Large intestine (tissue), 3 donors: ENCODE measurements around the gene DIP2B. TPM values are rescaled to one million over a fixed set of nuclear protein-coding genes. Genes with fewer than 3 reads are reported as not detected.

Source experiments
- DNase-seq, 2 donors: peaks; one replicate each; pipeline versions ENCODE4 v3.0.0 to v3.0.0-alpha.2; 2013
- H3K27ac ChIP-seq: one replicate; pipeline ENCODE4 v1.5.1; 2013; ENCODE audit warnings: low read length
- H3K27me3 ChIP-seq: 2 replicates; pipeline ENCODE4 v1.6.1; 2013; ENCODE audit warnings: low read length; ENCODE audit not compliant: control insufficient read depth, insufficient read depth
- H3K36me3 ChIP-seq: 2 replicates; pipeline ENCODE4 v1.6.1; 2013; ENCODE audit warnings: low read length; ENCODE audit not compliant: control insufficient read depth, insufficient read depth
- H3K4me1 ChIP-seq: one replicate; pipeline ENCODE4 v1.6.1; 2013; ENCODE audit warnings: low read length; ENCODE audit not compliant: control insufficient read depth, insufficient read depth
- H3K4me3 ChIP-seq: one replicate; pipeline ENCODE4 v1.5.1; 2013; ENCODE audit warnings: low read length
- H3K9me3 ChIP-seq: one replicate; pipeline ENCODE4 v1.6.1; 2013; ENCODE audit warnings: mild to moderate bottlenecking, low read depth, low read length, moderate library complexity; ENCODE audit not compliant: control insufficient read depth
- WGBS: methylation state at CpG from one replicate; pipeline ENCODE4 v1.1.5; 2013; ENCODE audit warnings: low lambda C conversion rate; ENCODE audit not compliant: insufficient coverage; 5-methylcytosine and 5-hydroxymethylcytosine counted together
- polyA plus RNA-seq: library from polyadenylated mRNA; unstranded; fragments of 120-200 nt; gene quantifications from one replicate; pipeline ENCODE4 v1.2.1, GENCODE V29; 2013

DIP2B gene
- polyA plus RNA-seq, 1 donor = 18.2 TPM

- no peak for DNase-seq
- H3K27ac ChIP-seq = no peak overlapping the region
- no CpG with 5 or more reads among the region's 2 CpGs for WGBS
- peaks cover 18% of the 10 kb centered on the region for H3K4me1 ChIP-seq
- H3K36me3 ChIP-seq = no peaks in the 10 kb centered on the region
- H3K27me3 ChIP-seq = no peaks in the 10 kb centered on the region
- no peaks in the 10 kb centered on the region for H3K9me3 ChIP-seq
- H3K4me3 ChIP-seq = peak overlapping the region; percentile 85
Observed at GRCh38 chr12:50506753-50507473, 2.1 kb downstream of the DIP2B start.

DNA sequence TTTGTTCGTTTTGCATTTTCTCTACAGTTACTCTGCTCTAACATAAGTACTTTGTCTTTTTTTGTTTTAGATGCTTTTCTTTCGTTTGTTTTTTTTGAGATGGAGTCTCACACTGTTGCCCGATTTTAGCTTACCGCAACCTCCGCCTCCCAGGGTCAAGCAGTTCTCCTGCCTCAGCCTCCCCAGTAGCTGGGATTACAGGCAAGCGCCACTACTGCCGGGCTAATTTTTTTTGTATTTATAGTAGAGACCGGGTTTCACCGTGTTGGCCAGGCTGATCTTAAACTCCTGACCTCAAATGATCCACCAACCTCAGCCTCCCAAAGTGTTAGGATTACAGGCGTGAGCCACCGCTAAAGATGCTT, 2.7 kb downstream of the DIP2B start:
- WGBS = 99% methylated on average over 7 of the region's 11 CpGs
- Histone ChIP-seq H3K4me1 (peaks cover 18% of the 10 kb centered on the region), H3K27me3 (no peaks in the 10 kb centered on the region), H3K27ac (no peak overlapping the region), H3K4me3 (no peak overlapping the region), H3K9me3 (no peaks in the 10 kb centered on the region), H3K36me3 (no peaks in the 10 kb centered on the region)
- DNase-seq = no peak

DNA sequence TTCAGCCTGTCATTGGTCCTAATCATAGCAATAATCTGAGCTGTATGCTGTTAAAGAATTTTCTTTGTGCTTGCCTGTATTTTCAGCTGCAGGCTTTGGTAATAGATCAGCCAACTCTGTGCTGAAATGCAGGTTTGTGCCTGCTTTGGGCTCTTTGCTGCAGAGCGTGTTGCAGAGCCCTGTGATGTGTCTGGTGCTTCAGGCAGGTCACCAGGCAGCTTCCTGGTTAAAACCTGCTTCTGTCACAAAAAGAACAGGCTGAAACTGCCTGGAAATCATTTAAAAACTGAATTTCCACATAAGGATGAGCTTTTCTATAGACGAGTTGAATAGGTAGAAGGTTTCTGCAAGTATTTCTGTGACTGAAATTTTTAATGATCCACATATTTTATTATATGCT, 3.1 kb downstream of the DIP2B start:
- Histone ChIP-seq H3K27ac (no peak overlapping the region), H3K4me1 (peaks cover 18% of the 10 kb centered on the region), H3K4me3 (no peak overlapping the region), H3K9me3 (no peaks in the 10 kb centered on the region), H3K36me3 (no peaks in the 10 kb centered on the region), H3K27me3 (no peaks in the 10 kb centered on the region)
- DNase-seq = no peak
- WGBS = no CpG with 5 or more reads among the region's 2 CpGs

DNA sequence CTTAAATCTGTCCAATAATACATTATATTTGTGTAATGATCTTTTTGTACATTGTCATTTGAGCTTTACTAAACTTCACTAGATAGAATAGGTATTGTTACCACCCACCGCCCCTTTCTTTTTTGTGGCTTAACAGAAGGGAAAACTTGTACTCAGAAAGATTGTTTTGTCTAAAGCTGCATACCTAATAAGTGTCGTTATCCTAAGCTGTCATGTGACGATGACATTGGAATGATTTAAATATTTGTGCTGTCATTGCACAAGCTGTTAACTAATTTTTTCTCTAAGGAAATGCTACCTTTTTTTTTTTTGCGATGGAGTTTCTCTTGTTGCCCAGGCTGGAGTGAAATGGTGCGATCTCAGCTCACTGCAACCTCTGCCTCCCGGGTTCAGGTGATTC, 3.6 kb downstream of the DIP2B start:
- WGBS = 90% methylated on average over 2 of the region's 6 CpGs
- no peaks in the 10 kb centered on the region for H3K27me3 ChIP-seq
- no peak overlapping the region for H3K27ac ChIP-seq
- H3K4me1 ChIP-seq = peaks cover 18% of the 10 kb centered on the region
- no peaks in the 10 kb centered on the region for H3K36me3 ChIP-seq
- no peaks in the 10 kb centered on the region for H3K9me3 ChIP-seq
- H3K4me3 ChIP-seq = no peak overlapping the region
- DNase-seq = no peak

GRCh38 chr12:50508970-50509663, 4.3 kb downstream of the DIP2B start:
- DNase-seq = no peak
- WGBS = 14% methylated on average over 1 of the region's 7 CpGs
- H3K36me3 ChIP-seq = no peaks in the 10 kb centered on the region
- peaks cover 18% of the 10 kb centered on the region for H3K4me1 ChIP-seq
- no peaks in the 10 kb centered on the region for H3K27me3 ChIP-seq
- H3K27ac ChIP-seq = peak overlapping the region; percentile 2
- H3K4me3 ChIP-seq = no peak overlapping the region
- no peaks in the 10 kb centered on the region for H3K9me3 ChIP-seq

- Histone ChIP-seq H3K36me3 (no peaks in the 10 kb centered on the region), H3K4me3 (no peak overlapping the region), H3K9me3 (no peaks in the 10 kb centered on the region), H3K27me3 (no peaks in the 10 kb centered on the region), H3K27ac (no peak overlapping the region), H3K4me1 (peaks cover 4% of the 10 kb centered on the region)
- no CpG with 5 or more reads among the region's 4 CpGs for WGBS
- no peak for DNase-seq
Observed at GRCh38 chr12:50514526-50515276, 9.9 kb downstream of the DIP2B start.

DNA sequence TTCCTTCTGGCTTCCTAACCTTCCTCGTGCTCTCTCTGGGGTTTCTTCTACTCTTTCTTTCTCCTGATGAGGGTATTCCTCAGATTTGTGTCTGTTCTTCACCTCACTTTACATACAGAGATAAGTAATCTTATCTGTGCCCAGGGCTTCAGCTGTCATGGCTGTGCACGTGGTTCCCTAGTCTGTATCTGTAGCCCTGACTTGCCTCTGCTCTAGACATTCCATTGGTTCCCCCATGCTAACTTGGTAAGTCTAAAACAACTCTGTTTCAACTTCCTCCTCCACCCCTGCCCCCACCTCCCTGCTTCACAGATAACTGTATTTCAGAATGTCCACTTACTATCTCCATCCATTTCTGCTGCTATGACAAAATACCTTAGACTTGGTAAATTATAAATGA, 10.8 kb downstream of the DIP2B start:
- H3K9me3 ChIP-seq = no peaks in the 10 kb centered on the region
- no peaks in the 10 kb centered on the region for H3K27me3 ChIP-seq
- H3K4me3 ChIP-seq = no peak overlapping the region
- no peak for DNase-seq
- WGBS = 100% methylated on average over 1 of the region's 2 CpGs
- H3K4me1 ChIP-seq = peaks cover 3% of the 10 kb centered on the region
- H3K36me3 ChIP-seq = no peaks in the 10 kb centered on the region
- H3K27ac ChIP-seq = no peak overlapping the region

- Histone ChIP-seq H3K36me3 (no peaks in the 10 kb centered on the region), H3K4me3 (no peak overlapping the region), H3K27me3 (no peaks in the 10 kb centered on the region), H3K27ac (no peak overlapping the region), H3K4me1 (peaks cover 3% of the 10 kb centered on the region), H3K9me3 (no peaks in the 10 kb centered on the region)
- no peak for DNase-seq
- WGBS = 67% methylated on average over 1 of the region's 3 CpGs
Observed at GRCh38 chr12:50517421-50518048, 12.8 kb downstream of the DIP2B start.

DNA sequence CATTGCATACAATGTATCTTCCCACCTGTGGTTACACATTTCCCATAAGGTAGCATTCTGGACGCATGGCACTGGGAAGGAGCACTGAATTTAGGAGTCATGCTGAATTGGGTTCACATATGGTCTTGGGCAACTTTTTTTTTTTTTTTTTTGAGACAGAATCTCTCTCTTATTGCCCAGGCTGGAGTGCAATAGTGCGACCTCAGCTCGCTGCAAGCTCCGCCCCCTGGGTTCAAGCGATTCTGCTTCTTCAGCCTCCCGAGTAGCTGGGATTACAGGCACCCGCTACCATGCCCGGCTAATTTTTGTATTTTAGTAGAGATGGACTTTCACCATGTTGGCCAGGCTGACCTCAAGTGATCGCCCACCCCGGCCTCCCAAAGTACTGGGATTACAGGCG, 13.3 kb downstream of the DIP2B start:
- no peak overlapping the region for H3K27ac ChIP-seq
- peaks cover 3% of the 10 kb centered on the region for H3K4me1 ChIP-seq
- DNase-seq = no peak
- no peak overlapping the region for H3K4me3 ChIP-seq
- H3K27me3 ChIP-seq = no peaks in the 10 kb centered on the region
- H3K9me3 ChIP-seq = no peaks in the 10 kb centered on the region
- no peaks in the 10 kb centered on the region for H3K36me3 ChIP-seq
- WGBS = no CpG with 5 or more reads among the region's 11 CpGs

GRCh38 chr12:50519353-50519752, 14.6 kb downstream of the DIP2B start:
- Histone ChIP-seq H3K27ac (no peak overlapping the region), H3K4me3 (no peak overlapping the region)
- WGBS = no CpG with 5 or more reads among the region's 1 CpG

More at GRCh38 chr12:50519353-50519752, 14.6 kb downstream of the DIP2B start:
- Histone ChIP-seq H3K4me1 (peaks cover 3% of the 10 kb centered on the region), H3K36me3 (no peaks in the 10 kb centered on the region), H3K9me3 (no peaks in the 10 kb centered on the region), H3K27me3 (no peaks in the 10 kb centered on the region)
- no peak for DNase-seq
